Chondrocyte (in vitro differentiated cells): ENCODE measurements around the gene FBH1. TPM values are rescaled to one million over a fixed set of nuclear protein-coding genes. Genes with fewer than 3 reads are reported as not detected.
"Not testable (repeated sequence)": the region's sequence is repeated elsewhere in the genome, so short reads cannot be mapped to it uniquely, and the experiment has no call there.

Experiments used
- DNase-seq: peaks from one replicate; pipeline ENCODE4 v3.0.0; 2021; ENCODE audit warnings: mixed read lengths, low spot score
- H3K27ac Mint-ChIP-seq: one replicate; pipeline ENCODE4 v1.8.0; 2021; ENCODE audit warnings: mild to moderate bottlenecking, moderate library complexity, mixed read lengths; ENCODE audit not compliant: unreplicated experiment
- H3K27me3 Mint-ChIP-seq: 2 replicates; pipeline ENCODE4 v1.8.0; 2021; ENCODE audit warnings: low read depth, mixed read lengths
- H3K36me3 Mint-ChIP-seq: 2 replicates; pipeline ENCODE4 v1.8.0; 2021; ENCODE audit warnings: low read depth, mixed read lengths
- H3K4me1 Mint-ChIP-seq: 2 replicates; pipeline ENCODE4 v1.8.0; 2021; ENCODE audit warnings: low read depth, mild to moderate bottlenecking, mixed read lengths
- H3K4me3 Mint-ChIP-seq: one replicate; pipeline ENCODE4 v1.8.0; 2021; ENCODE audit warnings: mild to moderate bottlenecking, moderate library complexity, mixed read lengths; ENCODE audit not compliant: unreplicated experiment
- H3K9me3 Mint-ChIP-seq: 2 replicates; pipeline ENCODE4 v1.8.0; 2021; ENCODE audit warnings: low read depth, mixed read lengths
- total RNA-seq: library from RNA; stranded (reverse); gene quantifications from 3 replicates; pipeline ENCODE4 v1.2.1, GENCODE V29; 2021
- TF ChIP-seq, protein P1 (sequence below): fragments of 200-600 bp; sonication (generic); IDR thresholded peaks from 2 replicates; pipeline ENCODE4 v1.5.0; 2021; ENCODE audit warnings: antibody characterized with exemption, mild to moderate bottlenecking, moderate library complexity

FBH1 gene
- total RNA-seq, 1 donor from 2014 or later = 62.2 TPM

- Mint-ChIP-seq H3K27me3 (no peaks in the 10 kb centered on the region), H3K4me3 (peak overlapping the region; percentile 13), H3K9me3 (no peaks in the 10 kb centered on the region), H3K4me1 (peaks cover 24% of the 10 kb centered on the region), H3K27ac (peak overlapping the region; percentile 38), H3K36me3 (no peaks in the 10 kb centered on the region)
- TF ChIP-seq, protein P1, sequence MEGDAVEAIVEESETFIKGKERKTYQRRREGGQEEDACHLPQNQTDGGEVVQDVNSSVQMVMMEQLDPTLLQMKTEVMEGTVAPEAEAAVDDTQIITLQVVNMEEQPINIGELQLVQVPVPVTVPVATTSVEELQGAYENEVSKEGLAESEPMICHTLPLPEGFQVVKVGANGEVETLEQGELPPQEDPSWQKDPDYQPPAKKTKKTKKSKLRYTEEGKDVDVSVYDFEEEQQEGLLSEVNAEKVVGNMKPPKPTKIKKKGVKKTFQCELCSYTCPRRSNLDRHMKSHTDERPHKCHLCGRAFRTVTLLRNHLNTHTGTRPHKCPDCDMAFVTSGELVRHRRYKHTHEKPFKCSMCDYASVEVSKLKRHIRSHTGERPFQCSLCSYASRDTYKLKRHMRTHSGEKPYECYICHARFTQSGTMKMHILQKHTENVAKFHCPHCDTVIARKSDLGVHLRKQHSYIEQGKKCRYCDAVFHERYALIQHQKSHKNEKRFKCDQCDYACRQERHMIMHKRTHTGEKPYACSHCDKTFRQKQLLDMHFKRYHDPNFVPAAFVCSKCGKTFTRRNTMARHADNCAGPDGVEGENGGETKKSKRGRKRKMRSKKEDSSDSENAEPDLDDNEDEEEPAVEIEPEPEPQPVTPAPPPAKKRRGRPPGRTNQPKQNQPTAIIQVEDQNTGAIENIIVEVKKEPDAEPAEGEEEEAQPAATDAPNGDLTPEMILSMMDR = no peak
- DNase-seq = peak; percentile 26
Measured at GRCh38 chr10:5844345-5845055, 45.5 kb upstream of the FBH1 start.

DNA sequence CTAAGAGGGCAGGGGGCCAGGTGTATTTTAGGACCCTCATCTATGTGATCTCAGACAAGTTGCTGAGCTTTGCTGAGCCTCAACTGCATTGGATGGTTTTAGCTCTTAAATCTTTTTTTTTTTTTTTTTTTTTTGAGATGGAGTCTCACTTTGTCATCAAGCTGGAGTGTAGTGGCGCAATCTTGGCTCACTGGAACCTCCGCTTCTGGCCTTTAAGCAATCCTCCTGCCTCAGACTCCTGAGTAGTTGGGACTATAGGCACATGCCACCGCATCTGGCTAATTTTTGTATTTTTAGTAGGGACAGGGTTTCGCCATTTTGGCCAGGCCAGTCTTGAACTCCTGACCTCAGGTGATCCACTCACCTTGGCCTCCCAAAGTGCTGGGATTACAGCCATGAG, 43.4 kb upstream of the FBH1 start:
- not testable (repeated sequence) for H3K27me3 Mint-ChIP-seq, H3K36me3 Mint-ChIP-seq, H3K9me3 Mint-ChIP-seq, H3K4me3 Mint-ChIP-seq, DNase-seq
- H3K4me1 Mint-ChIP-seq = peaks cover 18% of the 10 kb centered on the region
- H3K27ac Mint-ChIP-seq = peak overlapping the region; percentile 12

DNA sequence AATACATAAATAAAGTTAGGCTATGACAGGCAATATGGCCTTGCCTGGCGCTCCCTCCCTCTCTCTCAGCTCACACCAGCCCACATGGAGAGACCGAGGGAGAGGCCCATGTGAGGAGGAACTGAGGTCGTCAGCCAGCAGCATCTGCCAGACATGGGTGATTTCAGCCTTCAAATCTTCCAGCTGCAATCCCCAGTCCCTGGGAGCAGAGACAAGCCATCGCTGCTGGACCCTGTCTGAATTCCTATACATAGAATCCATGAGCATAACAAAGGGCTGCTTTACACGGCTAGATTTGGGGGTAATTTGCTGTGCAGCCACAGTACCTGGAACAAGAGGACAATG, 35.9 kb upstream of the FBH1 start:
- H3K4me3 Mint-ChIP-seq = no peak overlapping the region
- TF ChIP-seq, protein P1 = no peak
- H3K36me3 Mint-ChIP-seq = no peaks in the 10 kb centered on the region
- H3K9me3 Mint-ChIP-seq = no peaks in the 10 kb centered on the region
- DNase-seq = peak; percentile 36
- no peak overlapping the region for H3K27ac Mint-ChIP-seq
- H3K4me1 Mint-ChIP-seq = no peaks in the 10 kb centered on the region
- H3K27me3 Mint-ChIP-seq = no peaks in the 10 kb centered on the region

DNA sequence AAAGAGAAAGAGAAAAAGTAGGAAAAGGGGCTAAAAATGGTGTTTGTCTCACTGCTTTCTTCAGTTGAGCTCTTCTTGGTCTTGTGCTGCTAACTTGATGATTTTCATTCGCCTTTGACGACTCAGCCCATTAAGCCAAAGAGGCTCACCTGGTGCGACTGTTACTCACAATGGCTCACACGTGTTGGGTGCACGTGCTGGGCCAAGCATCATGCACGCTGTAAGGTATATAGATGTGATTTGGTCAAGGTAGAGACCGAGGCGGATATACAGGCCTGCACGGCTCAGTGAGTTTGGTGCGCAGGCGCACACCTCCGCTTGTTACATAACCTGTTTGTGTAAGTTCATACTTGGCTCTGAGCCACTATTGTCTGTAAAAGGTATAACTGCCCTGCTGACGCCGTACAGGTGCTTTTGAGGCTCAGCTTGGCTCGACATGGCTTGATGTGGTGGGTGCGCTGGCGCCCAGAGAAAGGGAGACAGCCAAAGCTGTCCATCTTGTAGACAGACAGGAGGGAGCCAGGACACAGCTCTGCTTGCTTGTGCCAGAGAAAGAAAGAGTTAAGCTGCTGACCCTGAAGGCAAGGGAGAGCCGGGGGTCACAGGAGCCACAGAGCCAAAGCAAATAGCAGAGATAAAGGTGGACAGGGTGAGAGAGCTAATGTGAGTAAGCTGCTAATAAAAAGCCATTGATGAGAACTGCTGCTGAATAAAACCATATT, 33.9 kb upstream of the FBH1 start:
- peak; percentile 36 for DNase-seq
- H3K27me3 Mint-ChIP-seq = no peaks in the 10 kb centered on the region
- no peak overlapping the region for H3K4me3 Mint-ChIP-seq
- TF ChIP-seq, protein P1 = no peak
- H3K27ac Mint-ChIP-seq = no peak overlapping the region
- peaks cover under 1% of the 10 kb centered on the region for H3K9me3 Mint-ChIP-seq
- H3K36me3 Mint-ChIP-seq = no peaks in the 10 kb centered on the region
- peaks cover 5% of the 10 kb centered on the region for H3K4me1 Mint-ChIP-seq

- Mint-ChIP-seq H3K4me1 (peaks cover 10% of the 10 kb centered on the region), H3K36me3 (no peaks in the 10 kb centered on the region)
- DNase-seq = peak; percentile 28
Measured at GRCh38 chr10:5856701-5857004, 33.4 kb upstream of the FBH1 start.

More at GRCh38 chr10:5856701-5857004, 33.4 kb upstream of the FBH1 start:
- no peak overlapping the region for H3K4me3 Mint-ChIP-seq
- TF ChIP-seq, protein P1 = no peak
- no peak overlapping the region for H3K27ac Mint-ChIP-seq
- no peaks in the 10 kb centered on the region for H3K27me3 Mint-ChIP-seq
- H3K9me3 Mint-ChIP-seq = peaks cover 3% of the 10 kb centered on the region
